M059J (cell line): Measurements from ENCODE around the gene TEX19. TPM values are rescaled to one million over a fixed set of nuclear protein-coding genes. Genes with fewer than 3 reads are reported as not detected.
"Not testable (repeated sequence)": the region's sequence is repeated elsewhere in the genome, so short reads cannot be mapped to it uniquely, and the experiment has no call there.

Experiments
- DNase-seq: peaks from one replicate; pipeline ENCODE4 v3.0.0-alpha.2; 2012; ENCODE audit warnings: low read depth
- total RNA-seq: library from RNA; depleted of rRNA; stranded (reverse); fragments of >200 nt; shearing (Covaris generic); gene quantifications from 2 replicates; pipeline ENCODE4 v1.2.3, GENCODE V29; 2014

The TEX19 gene
- total RNA-seq, 1 experiment from 2014 or later, result 0.05 TPM

DNA sequence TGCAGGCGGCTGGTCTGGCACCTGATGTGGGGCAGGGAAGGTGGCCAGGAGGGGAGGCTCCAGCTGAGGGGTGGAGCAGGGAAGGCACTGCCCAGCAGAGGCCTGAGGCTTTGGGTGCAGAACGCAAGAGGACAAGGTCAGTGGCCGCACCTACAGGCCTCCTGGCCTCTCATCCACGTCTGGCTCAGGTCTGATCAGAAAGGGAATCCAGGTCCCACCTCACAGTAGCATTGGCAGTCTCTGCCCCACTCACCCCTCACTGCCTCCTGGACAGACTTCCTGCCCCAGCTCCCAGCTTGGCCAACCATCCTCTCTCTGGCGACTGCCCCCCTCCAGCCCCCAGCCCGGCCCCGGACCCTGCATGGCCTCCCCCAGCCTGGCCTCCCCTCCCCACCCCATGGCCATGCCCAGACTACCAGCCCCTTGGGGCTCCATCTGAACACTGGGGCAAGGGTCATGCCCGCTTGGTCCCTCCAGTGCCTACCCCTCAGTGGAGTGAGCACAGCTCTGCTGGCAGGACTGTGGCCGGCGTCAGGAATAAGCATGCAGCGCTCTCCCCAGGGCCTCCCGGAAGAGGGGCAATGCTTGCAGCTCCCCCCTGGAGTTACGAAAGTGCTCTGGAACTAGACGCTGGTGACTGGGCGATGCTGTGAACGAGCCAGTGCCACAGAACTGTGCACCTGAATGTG is 17.1 kb downstream of the TEX19 start:
- DNase-seq, result no peak

DNA sequence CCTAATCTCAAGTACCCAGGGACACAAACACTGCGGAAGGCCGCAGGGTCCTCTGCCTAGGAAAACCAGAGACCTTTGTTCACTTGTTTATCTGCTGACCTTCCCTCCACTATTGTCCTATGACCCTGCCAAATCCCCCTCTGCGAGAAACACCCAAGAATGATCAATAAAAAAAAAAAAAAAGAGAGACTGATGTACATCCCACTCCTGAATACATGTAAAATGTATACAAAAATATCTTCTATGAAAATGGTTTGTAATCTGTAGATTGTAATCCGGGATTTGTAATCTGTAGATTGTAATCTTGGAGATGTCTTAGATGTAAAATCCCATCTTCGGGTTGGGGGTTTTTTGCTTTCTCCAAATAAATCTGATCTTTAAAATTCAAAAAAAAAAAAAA is 18.2 kb downstream of the TEX19 start:
- not testable (repeated sequence) for DNase-seq

DNA sequence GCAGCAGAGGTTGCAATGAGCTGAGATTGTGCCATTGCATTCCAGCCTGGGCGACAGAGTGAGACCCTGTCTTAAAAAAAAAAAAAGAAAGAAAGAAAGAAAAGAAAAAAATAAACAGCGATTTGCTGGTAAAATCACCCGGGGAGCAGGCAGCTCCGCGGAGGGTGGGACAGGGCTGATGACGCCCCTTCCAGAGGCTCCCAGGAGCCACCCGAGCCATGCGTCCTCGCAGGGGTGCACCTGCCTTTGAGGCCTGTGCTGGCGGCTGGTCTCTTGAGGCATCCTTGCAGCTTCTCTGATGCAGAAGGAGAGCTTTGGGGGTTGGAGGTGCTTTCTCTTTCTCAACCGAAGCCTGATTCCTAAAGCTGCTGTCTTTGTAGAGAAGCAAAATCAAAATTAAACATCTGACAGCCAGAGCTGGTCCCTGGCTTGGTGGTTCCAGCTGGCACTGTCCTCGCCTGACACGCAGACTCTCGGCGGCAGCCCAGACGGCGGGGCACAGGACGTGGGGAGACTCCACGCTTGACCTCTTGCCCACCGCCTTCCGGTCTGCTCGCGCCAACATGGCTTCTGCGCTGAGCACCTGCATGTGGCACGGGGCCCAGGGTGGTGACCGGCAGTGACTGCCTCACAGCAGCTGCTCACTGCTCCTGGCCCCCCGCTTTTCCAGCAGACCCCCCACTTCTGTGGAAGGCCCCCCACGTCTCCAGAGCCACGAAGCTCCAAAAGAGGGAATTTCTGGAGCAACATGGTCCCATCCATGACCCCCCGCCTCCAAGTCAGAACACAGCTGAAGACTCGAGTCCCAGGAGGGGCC is 19.1 kb downstream of the TEX19 start:
- no peak for DNase-seq

DNA sequence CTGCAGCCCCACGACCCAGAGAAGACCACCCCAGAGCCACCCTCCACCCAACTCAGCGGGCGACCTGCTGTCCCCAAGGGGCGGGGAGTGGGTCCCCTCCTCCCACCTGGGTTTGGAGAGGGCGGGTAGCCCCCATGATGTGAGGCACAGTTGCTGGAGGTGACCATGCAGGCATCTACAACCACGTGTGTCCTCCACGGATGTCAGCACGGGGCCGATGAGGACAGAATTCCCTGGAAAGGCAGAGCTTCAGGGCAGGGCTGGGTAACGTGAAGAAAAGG is 19.6 kb downstream of the TEX19 start:
- no peak for DNase-seq

DNA sequence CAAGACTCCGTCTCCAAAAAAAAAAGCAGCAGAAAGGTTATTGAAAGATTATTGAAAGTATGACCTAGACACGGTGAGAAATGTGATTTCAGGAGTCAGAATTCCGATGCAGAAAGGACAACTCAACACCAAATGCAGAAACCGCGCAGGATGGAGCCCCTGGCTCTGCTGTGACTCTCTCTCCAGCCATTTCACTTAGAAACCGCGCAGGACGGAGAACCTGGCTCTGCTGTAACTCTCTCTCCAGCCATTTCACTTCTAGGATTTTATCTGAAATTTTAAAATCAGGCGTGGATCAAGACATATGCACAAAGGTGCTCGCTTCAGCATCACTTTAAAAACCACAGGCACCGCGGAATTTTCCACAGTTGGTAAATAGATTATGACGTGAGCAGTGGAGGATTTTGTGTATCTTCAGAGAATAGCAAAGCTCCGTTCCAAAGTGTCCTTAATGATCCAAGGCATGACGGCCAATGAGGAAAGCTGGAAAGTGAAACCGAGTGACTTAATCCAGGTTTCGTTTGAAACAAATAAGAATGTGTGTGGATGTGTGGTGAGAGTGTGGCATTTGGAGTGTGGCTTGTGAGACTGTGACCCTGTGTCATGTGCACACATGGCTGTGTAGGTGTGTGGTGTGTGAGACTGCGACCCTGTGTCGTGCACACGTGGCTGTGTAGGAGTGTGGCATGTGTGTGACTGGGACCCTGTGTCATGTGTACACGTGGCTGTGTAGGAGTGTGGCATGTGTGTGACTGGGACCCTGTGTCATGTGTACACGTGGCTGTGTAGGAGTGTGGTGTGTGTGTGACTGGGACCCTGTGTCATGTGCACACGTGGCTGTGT is 22.0 kb downstream of the TEX19 start:
- peak; percentile 59 for DNase-seq

DNA sequence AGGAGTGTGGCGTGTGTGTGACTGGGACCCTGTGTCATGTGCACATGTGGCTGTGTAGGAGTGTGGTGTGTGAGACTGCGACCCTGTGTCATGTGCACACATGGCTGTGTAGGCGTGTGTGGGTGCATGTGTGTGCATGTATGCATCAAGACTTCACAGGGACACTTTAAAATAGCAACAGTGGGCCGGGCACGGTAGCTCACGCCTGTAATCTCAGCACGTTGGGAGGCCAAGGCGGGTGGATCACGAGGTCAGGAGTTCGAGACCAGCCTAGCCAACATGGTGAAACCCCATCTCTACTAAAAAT is 22.6 kb downstream of the TEX19 start:
- DNase-seq, result not testable (repeated sequence)

DNA sequence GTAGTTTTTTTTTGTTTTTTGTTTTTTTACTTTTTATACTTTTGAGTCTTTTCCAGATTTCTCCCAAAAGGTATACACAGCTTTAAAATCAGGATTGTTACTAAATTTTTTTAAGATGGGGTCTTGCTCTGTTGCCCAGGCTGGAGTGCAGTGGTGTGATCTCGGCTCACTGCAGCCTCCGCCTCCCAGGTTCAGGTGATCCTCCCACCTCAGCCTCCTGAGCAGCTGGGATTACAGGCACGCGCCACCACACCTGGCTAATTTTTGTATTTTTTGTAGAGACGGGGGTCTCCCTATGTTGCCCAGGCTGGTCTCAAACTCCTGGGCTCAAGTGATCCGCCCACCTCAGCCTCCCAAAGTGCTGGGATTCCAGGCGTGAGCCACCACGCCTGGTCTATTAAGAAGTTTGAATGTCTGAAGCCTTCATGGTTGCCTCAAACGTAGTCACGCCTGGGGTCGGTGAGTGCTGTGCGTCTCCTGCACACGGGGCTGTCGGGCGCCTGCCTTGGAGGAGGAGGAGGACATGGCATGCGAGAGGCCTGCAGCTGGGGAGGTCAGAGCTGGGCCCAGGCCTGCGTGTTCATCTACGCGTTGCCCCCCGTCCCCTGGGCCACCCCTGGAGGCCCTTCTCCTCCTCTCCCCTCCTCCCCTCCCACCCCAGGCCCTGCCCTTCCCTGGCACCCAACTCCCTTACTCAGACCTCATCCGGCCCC is 23.3 kb downstream of the TEX19 start:
- DNase-seq, result not testable (repeated sequence)

DNA sequence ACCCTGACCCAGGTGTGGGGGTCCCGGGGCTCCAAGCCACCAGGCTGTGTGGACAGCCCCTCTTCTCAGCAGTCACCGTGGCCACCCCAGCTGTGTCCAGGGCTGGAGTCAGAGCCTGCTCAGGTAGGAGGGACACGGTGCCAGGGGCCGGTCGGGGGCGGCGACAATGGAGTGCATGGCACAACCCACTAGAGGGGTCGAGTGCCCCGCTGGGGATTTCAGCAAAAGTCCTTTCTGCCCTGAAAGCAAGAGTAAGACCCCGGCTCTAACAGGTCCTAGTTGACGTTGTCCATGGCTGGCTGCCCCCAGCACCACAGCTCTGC is 23.8 kb downstream of the TEX19 start:
- DNase-seq, result no peak

DNA sequence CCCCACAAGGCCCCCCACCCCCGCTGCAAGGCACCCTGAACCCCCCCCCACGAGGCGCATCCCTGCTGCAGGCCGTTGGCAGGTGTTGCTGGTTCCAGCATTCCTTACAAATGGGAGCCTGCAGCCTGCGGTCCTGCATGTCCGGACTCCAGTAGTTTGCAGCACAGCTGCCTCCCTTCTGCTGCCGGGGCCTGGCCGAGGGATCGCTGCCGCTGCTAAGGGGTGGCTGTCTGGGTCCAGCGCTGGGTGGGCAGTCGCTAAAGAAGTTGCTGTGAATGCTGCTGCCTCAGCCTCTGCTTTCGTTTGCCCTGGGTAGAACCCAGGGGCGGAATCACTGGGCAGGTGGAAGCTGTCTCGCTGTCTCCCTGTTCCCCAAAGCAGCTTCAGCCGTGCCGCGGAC is 24.4 kb downstream of the TEX19 start:
- no peak for DNase-seq

DNA sequence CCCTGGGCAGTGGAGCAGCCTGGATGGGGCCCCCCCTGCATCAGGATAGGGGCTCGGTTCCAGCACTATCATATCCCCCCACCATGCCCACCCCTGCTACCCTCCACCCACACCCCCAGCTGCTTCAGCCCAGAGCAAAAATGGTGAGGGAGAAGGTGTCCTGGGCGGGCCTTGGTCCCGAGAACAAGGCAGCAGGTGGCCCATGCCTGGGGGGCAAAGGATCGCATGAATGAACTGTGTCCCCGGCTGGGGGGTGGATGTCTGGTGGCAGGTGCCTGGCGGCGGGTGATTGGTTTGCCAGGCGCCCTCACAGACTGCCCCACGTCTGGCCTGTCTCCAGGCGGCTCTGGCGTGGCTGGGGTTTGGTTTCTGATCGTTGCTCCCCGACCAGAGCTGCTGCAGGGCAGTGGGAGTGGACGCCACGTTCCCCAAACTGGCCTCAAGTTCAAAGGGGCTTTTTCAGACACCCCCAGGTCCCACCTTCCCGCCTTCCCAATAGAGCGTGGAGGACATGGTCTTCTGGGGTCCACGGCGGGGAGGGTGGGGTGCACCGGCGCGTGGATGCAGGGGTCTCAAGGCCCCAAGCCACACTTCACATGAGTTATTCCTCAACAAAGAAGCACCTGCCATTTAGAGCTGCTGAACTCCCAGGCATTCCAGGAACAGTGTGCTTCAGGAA is 25.1 kb downstream of the TEX19 start:
- no peak for DNase-seq

DNA sequence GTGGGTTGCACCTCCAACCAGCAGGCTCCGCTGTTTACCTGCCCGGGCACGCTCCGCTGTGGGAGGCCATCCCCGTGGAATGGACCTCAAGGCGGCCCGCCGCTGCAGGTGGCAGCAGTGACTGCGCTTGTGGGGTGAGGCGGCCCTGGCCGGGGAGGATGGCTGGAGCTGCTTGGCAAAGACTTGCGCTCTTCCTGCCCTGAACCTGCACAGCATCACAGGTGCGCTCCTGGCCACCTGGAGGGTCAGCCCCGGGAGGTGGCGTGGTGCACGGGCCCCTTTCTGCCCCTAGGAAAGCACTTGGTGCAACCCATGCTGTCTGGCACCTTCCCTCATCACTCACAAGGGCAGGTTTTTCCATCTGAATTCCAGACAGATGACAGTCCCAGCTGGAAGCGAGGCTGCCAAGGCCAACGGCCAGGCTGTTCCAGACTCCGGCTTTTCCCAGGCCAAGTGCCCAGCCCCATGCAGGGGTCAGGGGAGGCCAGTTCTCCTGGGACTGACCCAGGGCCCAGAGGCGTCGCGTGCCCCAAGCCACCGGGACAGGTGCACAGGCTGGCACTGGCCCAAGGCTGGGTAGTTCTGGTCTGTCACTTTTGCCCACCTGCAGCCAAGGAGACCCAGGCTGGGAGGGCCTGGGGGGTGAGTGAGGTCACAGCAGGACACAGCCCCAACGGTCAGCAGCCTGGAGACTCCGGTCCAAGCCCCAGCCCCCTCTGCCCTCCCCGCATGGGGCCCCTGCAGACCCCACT is 25.9 kb downstream of the TEX19 start:
- peak; percentile 78 for DNase-seq

DNA sequence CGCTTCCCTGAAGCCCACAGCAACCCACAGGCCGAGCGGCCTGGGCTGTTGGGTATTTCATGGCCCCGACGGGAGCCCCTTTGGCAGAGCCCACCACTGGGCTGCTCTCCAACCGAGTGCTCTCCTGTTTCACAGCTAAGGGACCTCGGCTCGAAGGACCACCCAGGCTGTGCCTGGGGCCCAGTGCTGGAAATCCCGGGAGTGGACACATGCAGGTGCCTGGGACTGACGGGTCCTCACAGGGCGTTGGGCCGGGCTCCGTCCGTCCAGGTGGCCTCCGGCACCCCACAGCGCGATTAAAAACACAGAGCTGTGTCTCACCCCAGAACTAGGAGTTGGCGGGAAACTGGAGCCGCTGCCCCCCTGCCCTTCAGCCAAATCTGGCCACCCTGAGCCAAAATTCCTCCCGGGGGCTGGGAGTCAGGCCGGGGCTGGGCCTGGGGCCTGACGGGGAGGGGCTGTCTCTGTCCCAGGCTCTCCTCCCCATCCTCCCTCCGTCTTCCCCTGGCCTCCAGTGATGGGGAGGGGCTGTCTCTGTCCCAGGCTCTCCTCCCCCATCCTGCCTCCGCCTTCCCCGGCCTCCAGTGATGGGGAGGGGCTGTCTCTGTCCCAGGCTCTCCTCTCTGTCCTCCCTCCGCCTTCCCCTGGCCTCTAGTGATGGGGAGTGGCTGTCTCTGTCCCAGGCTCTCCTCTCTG is 26.7 kb downstream of the TEX19 start:
- DNase-seq, result no peak

DNA sequence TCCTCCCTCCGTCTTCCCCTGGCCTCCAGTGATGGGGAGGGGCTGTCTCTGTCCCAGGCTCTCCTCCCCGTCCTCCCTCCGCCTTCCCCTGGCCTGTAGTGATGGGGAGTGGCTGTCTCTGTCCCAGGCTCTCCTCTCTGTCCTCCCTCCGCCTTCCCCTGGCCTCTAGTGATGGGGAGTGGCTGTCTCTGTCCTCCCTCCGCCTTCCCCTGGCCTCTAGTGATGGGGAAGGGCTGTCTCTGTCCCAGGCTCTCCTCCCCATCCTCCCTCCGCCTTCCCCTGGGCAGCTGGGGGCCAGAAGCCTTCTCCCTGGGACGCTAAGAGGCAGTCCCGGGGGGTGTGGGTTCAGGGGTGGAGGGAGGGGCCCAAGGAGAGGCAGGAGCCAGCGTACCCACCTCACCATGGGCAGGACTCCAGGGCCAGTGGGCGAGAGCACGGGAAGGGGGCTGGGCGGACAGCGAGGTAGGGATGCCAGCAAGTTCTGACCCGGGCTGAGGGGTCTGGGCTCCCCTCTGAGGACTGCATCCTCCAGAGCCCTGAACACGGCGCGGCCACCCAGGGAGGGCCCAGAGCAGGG is 27.3 kb downstream of the TEX19 start:
- no peak for DNase-seq

DNA sequence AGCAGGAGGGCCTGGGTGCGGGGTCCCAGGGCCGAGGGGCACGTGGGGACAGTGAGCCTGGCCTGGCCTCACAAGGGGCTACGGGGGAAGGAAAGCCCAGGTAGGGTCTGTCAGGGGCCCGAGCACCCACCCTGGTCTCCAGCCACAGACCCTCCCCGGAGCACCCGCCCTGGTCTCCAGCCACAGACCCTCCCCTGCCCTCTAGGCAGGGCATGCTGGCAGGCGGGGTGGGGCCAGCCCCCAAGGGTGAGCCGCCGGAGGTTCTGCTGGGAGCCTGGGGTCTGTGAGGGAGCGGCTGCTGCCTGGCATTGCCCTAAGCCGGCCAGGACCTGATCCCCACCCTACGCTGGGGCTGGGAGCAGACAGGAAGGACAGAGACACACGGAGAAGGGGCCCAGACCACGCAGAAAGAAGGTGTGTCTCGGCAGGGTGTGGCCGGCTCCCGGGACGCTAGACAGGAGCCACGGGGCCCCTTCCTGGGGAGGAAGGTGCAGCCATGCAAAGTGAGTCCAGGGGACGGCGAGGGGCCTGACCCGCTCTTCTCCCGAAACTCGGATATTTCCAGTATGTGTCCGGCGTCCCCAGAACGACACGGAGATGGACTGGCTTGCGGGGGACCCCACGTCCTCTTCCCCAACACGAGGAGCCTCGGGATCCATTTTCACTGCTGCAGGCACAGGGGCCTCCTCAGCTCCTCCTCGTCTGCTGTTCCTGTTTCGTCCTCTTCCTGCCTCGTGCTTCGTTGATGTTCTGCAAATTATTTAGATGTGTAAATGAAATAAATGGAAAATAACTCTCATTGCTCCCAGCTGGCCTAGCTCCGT is 28.0 kb downstream of the TEX19 start:
- DNase-seq, result no peak

DNA sequence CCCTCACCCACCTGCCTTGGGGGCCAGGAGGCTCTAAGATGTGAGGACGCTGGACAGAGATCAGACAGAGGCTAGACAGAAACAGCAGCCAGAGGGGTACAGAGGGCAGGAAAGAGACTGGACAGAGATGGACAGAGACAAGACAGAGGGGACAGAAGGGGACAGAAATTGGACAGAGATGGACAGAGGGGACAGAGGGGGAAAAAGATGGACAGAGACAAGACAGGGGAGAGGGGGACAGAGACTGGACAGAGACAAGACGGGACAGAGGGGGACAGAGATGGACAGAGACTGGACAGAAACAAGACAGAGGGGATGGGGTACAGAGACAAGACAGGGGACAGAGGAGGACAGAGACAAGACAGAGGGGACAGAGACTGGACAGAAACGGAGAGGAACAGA is 28.7 kb downstream of the TEX19 start:
- no peak for DNase-seq

DNA sequence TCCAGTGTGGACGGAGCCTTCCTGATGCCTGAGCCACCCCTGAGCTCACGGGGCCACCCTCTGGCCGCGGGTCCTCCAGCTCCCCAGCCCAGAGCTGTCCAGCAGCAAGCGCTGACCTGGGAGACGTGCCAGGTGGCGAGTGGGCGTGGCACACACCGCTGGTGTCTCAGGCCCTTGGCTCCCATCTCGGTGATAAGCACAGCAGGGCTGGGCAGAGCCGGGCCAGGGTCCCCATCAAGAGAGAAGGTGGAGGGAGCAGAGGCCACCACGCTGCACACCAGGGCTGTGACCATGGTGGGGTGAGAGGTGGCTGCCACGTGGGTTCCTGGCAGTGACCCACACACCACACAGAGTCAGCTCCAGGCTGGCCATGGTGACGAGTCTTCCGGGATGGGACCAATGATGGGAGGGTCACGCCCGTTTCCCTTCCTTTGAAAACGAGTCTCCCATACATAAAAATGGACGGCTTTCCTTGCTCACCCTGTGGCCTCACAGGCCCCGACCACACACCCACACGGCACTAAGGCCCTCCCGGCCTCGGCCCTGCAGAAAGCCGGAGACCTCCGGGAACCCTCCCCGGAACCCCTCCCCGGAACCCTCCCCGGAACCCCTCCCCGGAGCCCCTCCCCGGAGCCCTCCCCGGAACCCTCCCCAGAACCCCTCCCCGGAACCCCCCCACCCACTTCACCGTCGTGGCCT is 29.3 kb downstream of the TEX19 start:
- DNase-seq, result peak; percentile 68

DNA sequence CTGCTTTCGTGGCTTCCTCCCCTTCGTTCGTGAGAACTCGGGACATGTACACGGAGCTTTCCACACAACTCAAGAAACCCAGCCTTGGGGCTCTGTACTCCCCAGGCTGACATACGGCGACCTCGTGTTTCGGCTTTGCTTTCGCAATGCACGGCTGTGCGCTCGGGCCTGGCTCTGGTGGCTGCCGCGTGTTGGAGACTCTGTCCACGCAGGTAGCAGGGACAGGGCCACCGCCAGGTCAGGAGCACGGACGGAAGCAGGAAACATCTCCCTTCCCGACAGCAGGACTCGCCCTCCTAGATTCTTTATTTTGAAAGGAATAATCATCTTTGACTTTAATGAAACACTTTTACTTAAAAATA is 29.9 kb downstream of the TEX19 start:
- no peak for DNase-seq

DNA sequence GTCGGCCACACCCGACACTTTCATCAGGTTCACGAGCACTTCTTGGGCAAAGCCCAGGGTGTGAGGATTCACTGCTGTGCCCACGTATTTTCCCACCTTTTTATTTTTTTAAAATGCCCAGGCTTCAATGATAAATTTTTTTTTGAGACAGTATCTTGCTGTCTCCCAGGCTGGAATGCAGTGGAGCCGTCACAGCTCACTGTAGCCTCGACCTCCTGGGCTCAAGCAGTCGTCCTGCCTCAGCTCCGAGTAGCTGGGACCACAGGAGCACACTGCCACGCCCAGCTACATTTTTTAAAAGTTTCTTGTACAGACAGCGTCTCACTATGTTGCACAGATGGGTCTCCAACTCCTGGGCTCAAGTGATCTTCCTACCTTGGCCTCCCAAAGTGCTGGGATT is 30.3 kb downstream of the TEX19 start:
- no peak for DNase-seq
